ENCODE data around the gene HSPB9. TPM values are rescaled to one million over a fixed set of nuclear protein-coding genes. Genes with fewer than 3 reads are reported as not detected.

The HSPB9 gene
- polyA plus RNA-seq, 1 donor from 2014 or later = not detected

GRCh38 chr17:42110301-42111264 lies 12.0 kb upstream of the HSPB9 start:
- Histone ChIP-seq H3K4me3 (ENCODE audit: low read length) (no peak overlapping the region), H3K27ac (ENCODE audit: low read length) (no peak overlapping the region), H3K79me2 (replicated peaks; ENCODE audit: insufficient read depth, low read length) (no peaks in the 10 kb centered on the region), H4K20me1 (ENCODE audit: insufficient read depth) (no peaks in the 10 kb centered on the region), H3K27me3 (ENCODE audit: insufficient read depth, low read depth, low read length) (no peaks in the 10 kb centered on the region), H3K36me3 (ENCODE audit: insufficient read depth, low read length) (no peaks in the 10 kb centered on the region), H3K9ac (ENCODE audit: low read length) (no peak overlapping the region), H2AFZ (ENCODE audit: low read depth, low read length) (no peak overlapping the region), H3K4me2 (ENCODE audit: low read length) (no peak overlapping the region), H3K9me2 (ENCODE audit: insufficient read depth, low read length) (no peaks in the 10 kb centered on the region), H3K9me3 (ENCODE audit: low read length) (no peaks in the 10 kb centered on the region), H3F3A (ENCODE audit: insufficient read depth, low read length, poor library complexity, severe bottlenecking) (no peaks in the 10 kb centered on the region)
- TF ChIP-seq TAF1 (IDR thresholded peaks at IDR 0.05; ENCODE audit: low read depth) (no peak), RAD21 (conservative IDR thresholded peaks at IDR 0.05) (no peak), SMC3 (conservative IDR thresholded peaks at IDR 0.05; ENCODE audit: poor library complexity) (no peak), POLR2AphosphoS5 (IDR thresholded peaks at IDR 0.05) (no peak), EP300 (conservative IDR thresholded peaks at IDR 0.05; ENCODE audit: poor library complexity, severe bottlenecking) (no peak), MXI1 (conservative IDR thresholded peaks at IDR 0.05; ENCODE audit: poor library complexity, severe bottlenecking) (no peak), EZH2 (IDR thresholded peaks at IDR 0.05; ENCODE audit: borderline replicate concordance, insufficient read depth, low read length, poor library complexity, severe bottlenecking) (no peak)
- TF ChIP-seq, protein P1, sequence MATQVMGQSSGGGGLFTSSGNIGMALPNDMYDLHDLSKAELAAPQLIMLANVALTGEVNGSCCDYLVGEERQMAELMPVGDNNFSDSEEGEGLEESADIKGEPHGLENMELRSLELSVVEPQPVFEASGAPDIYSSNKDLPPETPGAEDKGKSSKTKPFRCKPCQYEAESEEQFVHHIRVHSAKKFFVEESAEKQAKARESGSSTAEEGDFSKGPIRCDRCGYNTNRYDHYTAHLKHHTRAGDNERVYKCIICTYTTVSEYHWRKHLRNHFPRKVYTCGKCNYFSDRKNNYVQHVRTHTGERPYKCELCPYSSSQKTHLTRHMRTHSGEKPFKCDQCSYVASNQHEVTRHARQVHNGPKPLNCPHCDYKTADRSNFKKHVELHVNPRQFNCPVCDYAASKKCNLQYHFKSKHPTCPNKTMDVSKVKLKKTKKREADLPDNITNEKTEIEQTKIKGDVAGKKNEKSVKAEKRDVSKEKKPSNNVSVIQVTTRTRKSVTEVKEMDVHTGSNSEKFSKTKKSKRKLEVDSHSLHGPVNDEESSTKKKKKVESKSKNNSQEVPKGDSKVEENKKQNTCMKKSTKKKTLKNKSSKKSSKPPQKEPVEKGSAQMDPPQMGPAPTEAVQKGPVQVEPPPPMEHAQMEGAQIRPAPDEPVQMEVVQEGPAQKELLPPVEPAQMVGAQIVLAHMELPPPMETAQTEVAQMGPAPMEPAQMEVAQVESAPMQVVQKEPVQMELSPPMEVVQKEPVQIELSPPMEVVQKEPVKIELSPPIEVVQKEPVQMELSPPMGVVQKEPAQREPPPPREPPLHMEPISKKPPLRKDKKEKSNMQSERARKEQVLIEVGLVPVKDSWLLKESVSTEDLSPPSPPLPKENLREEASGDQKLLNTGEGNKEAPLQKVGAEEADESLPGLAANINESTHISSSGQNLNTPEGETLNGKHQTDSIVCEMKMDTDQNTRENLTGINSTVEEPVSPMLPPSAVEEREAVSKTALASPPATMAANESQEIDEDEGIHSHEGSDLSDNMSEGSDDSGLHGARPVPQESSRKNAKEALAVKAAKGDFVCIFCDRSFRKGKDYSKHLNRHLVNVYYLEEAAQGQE (IDR thresholded peaks at IDR 0.05; ENCODE audit: borderline replicate concordance) = no peak
- TF ChIP-seq, protein P2, sequence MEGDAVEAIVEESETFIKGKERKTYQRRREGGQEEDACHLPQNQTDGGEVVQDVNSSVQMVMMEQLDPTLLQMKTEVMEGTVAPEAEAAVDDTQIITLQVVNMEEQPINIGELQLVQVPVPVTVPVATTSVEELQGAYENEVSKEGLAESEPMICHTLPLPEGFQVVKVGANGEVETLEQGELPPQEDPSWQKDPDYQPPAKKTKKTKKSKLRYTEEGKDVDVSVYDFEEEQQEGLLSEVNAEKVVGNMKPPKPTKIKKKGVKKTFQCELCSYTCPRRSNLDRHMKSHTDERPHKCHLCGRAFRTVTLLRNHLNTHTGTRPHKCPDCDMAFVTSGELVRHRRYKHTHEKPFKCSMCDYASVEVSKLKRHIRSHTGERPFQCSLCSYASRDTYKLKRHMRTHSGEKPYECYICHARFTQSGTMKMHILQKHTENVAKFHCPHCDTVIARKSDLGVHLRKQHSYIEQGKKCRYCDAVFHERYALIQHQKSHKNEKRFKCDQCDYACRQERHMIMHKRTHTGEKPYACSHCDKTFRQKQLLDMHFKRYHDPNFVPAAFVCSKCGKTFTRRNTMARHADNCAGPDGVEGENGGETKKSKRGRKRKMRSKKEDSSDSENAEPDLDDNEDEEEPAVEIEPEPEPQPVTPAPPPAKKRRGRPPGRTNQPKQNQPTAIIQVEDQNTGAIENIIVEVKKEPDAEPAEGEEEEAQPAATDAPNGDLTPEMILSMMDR (IDR thresholded peaks at IDR 0.05; ENCODE audit: poor library complexity, severe bottlenecking) = no peak

GRCh38 chr17:42111265-42111636 lies 11.4 kb upstream of the HSPB9 start:
- no peak overlapping the region for H3K9ac ChIP-seq (ENCODE audit: low read length)
- H3K4me2 ChIP-seq (ENCODE audit: low read length) = no peak overlapping the region
- no peaks in the 10 kb centered on the region for H3K9me3 ChIP-seq (ENCODE audit: low read length)
- H3K79me2 ChIP-seq (replicated peaks; ENCODE audit: insufficient read depth, low read length) = no peaks in the 10 kb centered on the region
- H3K27ac ChIP-seq (ENCODE audit: low read length) = no peak overlapping the region
- H4K20me1 ChIP-seq (ENCODE audit: insufficient read depth) = no peaks in the 10 kb centered on the region
- H3K27me3 ChIP-seq (ENCODE audit: insufficient read depth, low read depth, low read length) = no peaks in the 10 kb centered on the region
- no peaks in the 10 kb centered on the region for H3K9me2 ChIP-seq (ENCODE audit: insufficient read depth, low read length)
- no peak overlapping the region for H3K4me3 ChIP-seq (ENCODE audit: low read length)
- H3F3A ChIP-seq (ENCODE audit: insufficient read depth, low read length, poor library complexity, severe bottlenecking) = no peaks in the 10 kb centered on the region
- no peaks in the 10 kb centered on the region for H3K36me3 ChIP-seq (ENCODE audit: insufficient read depth, low read length)
- H2AFZ ChIP-seq (ENCODE audit: low read depth, low read length) = no peak overlapping the region
- TF ChIP-seq, protein P2 (IDR thresholded peaks at IDR 0.05; ENCODE audit: poor library complexity, severe bottlenecking) = no peak
- TF ChIP-seq POLR2AphosphoS5 (IDR thresholded peaks at IDR 0.05) (no peak), RAD21 (conservative IDR thresholded peaks at IDR 0.05) (no peak), EP300 (conservative IDR thresholded peaks at IDR 0.05; ENCODE audit: poor library complexity, severe bottlenecking) (no peak), SMC3 (conservative IDR thresholded peaks at IDR 0.05; ENCODE audit: poor library complexity) (no peak), MXI1 (conservative IDR thresholded peaks at IDR 0.05; ENCODE audit: poor library complexity, severe bottlenecking) (no peak), EZH2 (IDR thresholded peaks at IDR 0.05; ENCODE audit: borderline replicate concordance, insufficient read depth, low read length, poor library complexity, severe bottlenecking) (no peak), TAF1 (IDR thresholded peaks at IDR 0.05; ENCODE audit: low read depth) (no peak)
- TF ChIP-seq, protein P1 (IDR thresholded peaks at IDR 0.05; ENCODE audit: borderline replicate concordance) = no peak

Data from neural cell (in vitro differentiated cells).